OCI-LY1 (cell line): ENCODE data around the gene HS3ST4.

Experiments
- EZH2 ChIP-seq: fragments of 200-600 bp; sonication (generic), shearing (Covaris generic); IDR thresholded peaks from 2 replicates; pipeline ENCODE4 v1.8.0; 2017; ENCODE audit warnings: borderline replicate concordance, mixed run types, mild to moderate bottlenecking, antibody characterized with exemption, low read length, moderate library complexity, mixed read lengths
- TF ChIP-seq, protein P1 (sequence below): fragments of 200-600 bp; sonication (generic), shearing (Covaris generic); IDR thresholded peaks from 2 replicates; pipeline ENCODE4 v1.5.1; 2017; ENCODE audit warnings: mild to moderate bottlenecking, antibody characterized with exemption, low read length, moderate library complexity, mixed read lengths

DNA sequence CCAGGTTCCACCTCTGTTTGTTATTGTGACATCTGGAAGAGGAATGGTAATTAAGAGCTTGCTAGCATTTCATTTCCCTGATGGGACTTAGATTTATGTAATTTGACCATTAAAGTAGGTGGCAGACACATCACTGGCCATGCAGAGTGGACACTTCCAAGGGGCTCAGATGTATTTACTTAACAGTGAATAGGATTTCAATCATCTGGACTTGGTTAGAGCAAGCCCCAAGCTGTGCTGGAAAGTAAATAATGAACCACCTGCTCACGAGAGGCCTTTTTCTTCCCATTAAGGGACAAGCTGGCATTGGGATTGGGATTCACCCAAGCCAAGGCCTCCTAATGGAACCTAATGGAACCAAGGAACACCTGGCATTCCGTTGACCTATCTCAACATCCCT, 395.3 kb downstream of the HS3ST4 start:
- TF ChIP-seq, protein P1, sequence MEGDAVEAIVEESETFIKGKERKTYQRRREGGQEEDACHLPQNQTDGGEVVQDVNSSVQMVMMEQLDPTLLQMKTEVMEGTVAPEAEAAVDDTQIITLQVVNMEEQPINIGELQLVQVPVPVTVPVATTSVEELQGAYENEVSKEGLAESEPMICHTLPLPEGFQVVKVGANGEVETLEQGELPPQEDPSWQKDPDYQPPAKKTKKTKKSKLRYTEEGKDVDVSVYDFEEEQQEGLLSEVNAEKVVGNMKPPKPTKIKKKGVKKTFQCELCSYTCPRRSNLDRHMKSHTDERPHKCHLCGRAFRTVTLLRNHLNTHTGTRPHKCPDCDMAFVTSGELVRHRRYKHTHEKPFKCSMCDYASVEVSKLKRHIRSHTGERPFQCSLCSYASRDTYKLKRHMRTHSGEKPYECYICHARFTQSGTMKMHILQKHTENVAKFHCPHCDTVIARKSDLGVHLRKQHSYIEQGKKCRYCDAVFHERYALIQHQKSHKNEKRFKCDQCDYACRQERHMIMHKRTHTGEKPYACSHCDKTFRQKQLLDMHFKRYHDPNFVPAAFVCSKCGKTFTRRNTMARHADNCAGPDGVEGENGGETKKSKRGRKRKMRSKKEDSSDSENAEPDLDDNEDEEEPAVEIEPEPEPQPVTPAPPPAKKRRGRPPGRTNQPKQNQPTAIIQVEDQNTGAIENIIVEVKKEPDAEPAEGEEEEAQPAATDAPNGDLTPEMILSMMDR = no peak
- TF ChIP-seq EZH2 = no peak
